HepG2 (cell line): Measurements from ENCODE around the gene DNM1. TPM values are rescaled to one million over a fixed set of nuclear protein-coding genes. Genes with fewer than 3 reads are reported as not detected.

Experiments
- BCL6 ChIP-seq: IDR thresholded peaks from 2 replicates; pipeline ENCODE4 v1.6.1; 2016; ENCODE audit warnings: missing genetic modification reagents, missing compliant biosample characterization
- CEBPZ ChIP-seq: IDR thresholded peaks from 2 replicates; pipeline ENCODE4 v1.6.1; 2012; ENCODE audit warnings: low read length, improper control_type of control experiment
- DRAP1 ChIP-seq: IDR thresholded peaks from 2 replicates; pipeline ENCODE4 v1.6.1; 2016; ENCODE audit warnings: missing genetic modification reagents, missing compliant biosample characterization
- FOXC1 ChIP-seq: sonication (generic); formaldehyde crosslinking; IDR thresholded peaks from 2 replicates; pipeline ENCODE4 v1.8.0; 2022; ENCODE audit warnings: mild to moderate bottlenecking, missing genetic modification reagents, borderline replicate concordance
- JUNB ChIP-seq: sonication (generic); formaldehyde crosslinking; IDR thresholded peaks from 2 replicates; pipeline ENCODE4 v1.8.0; 2022; ENCODE audit warnings: missing genetic modification reagents, mild to moderate bottlenecking, borderline replicate concordance
- KDM1A ChIP-seq: IDR thresholded peaks from 2 replicates; pipeline ENCODE4 v1.6.1; 2016; ENCODE audit warnings: missing compliant biosample characterization
- LCORL ChIP-seq, 2 experiments: fragments of 450-650 bp in 1 of 2; sonication (generic) in 1 of 2; formaldehyde crosslinking in 1 of 2; IDR thresholded peaks; 2 replicates each; pipeline versions ENCODE4 v1.5.0 to v1.6.1; 2017 to 2020; ENCODE audit warnings: antibody characterized with exemption in 1 of 2, missing genetic modification reagents in 1 of 2
- SALL2 ChIP-seq: sonication (generic); formaldehyde crosslinking; IDR thresholded peaks from 2 replicates; pipeline ENCODE4 v1.8.1; 2023; ENCODE audit warnings: mild to moderate bottlenecking, missing genetic modification reagents, inconsistent platforms
- SOX13 ChIP-seq, 3 experiments: fragments of 450-650 bp in 1 of 3; sonication (generic) in 1 of 3; formaldehyde crosslinking in 1 of 3; IDR thresholded peaks in 2 of 3; conservative IDR thresholded peaks in 1 of 3; 2 replicates each; pipeline versions ENCODE4 v1.5.0 to v1.6.1; 2016 to 2020; ENCODE audit warnings: antibody characterized with exemption in 1 of 3, mild to moderate bottlenecking in 1 of 3, missing compliant biosample characterization in 1 of 3, missing genetic modification reagents in 1 of 3, moderate library complexity in 1 of 3
- SP140L ChIP-seq: sonication (generic); formaldehyde crosslinking; IDR thresholded peaks from 2 replicates; pipeline ENCODE4 v1.4.0; 2020; ENCODE audit warnings: missing genetic modification reagents, borderline replicate concordance
- TEAD3 ChIP-seq: optimal IDR thresholded peaks from 2 replicates; pipeline ENCODE3; 2016; ENCODE audit warnings: borderline replicate concordance
- TGIF2 ChIP-seq: IDR thresholded peaks from 2 replicates; pipeline ENCODE4 v1.6.1; 2016; ENCODE audit warnings: control low read depth, missing compliant biosample characterization
- U2AF2 ChIP-seq: fragments of 200-400 bp; formaldehyde crosslinking; IDR thresholded peaks from 2 replicates; pipeline ENCODE4 v1.6.1; 2017; ENCODE audit warnings: low read depth, mild to moderate bottlenecking, low read length
- ZFP41 ChIP-seq: sonication (generic); formaldehyde crosslinking; IDR thresholded peaks from 2 replicates; pipeline ENCODE4 v1.4.0; 2020; ENCODE audit warnings: mild to moderate bottlenecking, missing genetic modification reagents, borderline replicate concordance
- ZKSCAN8 ChIP-seq: IDR thresholded peaks from 2 replicates; pipeline ENCODE4 v1.6.1; 2016; ENCODE audit warnings: borderline replicate concordance, missing genetic modification reagents, missing compliant biosample characterization
- ZMYM4 ChIP-seq: sonication (generic); formaldehyde crosslinking; IDR thresholded peaks from 2 replicates; pipeline ENCODE4 v1.8.1; 2023; ENCODE audit warnings: mild to moderate bottlenecking, missing genetic modification reagents
- ZNF253 ChIP-seq: sonication (generic); formaldehyde crosslinking; IDR thresholded peaks from 2 replicates; pipeline ENCODE4 v1.8.0; 2022; ENCODE audit warnings: mild to moderate bottlenecking, missing genetic modification reagents, borderline replicate concordance
- ZNF513 ChIP-seq: sonication (generic); formaldehyde crosslinking; conservative IDR thresholded peaks from 2 replicates; pipeline ENCODE4 v1.5.0; 2020; ENCODE audit warnings: missing genetic modification reagents
- ZNF678 ChIP-seq: sonication (generic); formaldehyde crosslinking; IDR thresholded peaks from 2 replicates; pipeline ENCODE4 v1.4.0; 2020; ENCODE audit warnings: mild to moderate bottlenecking, missing genetic modification reagents
- ZNF766 ChIP-seq: sonication (generic); formaldehyde crosslinking; IDR thresholded peaks from 2 replicates; pipeline ENCODE4 v1.5.0; 2020; ENCODE audit warnings: missing genetic modification reagents, borderline replicate concordance
- polyA plus RNA-seq, 8 experiments: library from polyadenylated mRNA; depleted of rRNA in 3 of 8; stranded (reverse) in 7 of 8; unstranded in 1 of 8; fragments of >200 nt; fragmentation: Illumina TruSeq in 4 of 8; extraction: Trizol in 4 of 8; gene quantifications; 2 replicates each; pipeline versions ENCODE4 v1.2.1 to v1.2.3, GENCODE V29; 2011 to 2016; ENCODE audit warnings: low read depth in 4 of 8, missing spikeins in 1 of 8, mixed read lengths in 1 of 8; ENCODE audit not compliant: insufficient read depth in 1 of 8
- total RNA-seq, 5 experiments: library from RNA; depleted of rRNA; stranded (reverse); fragments of >200 nt; fragmentation: Illumina TruSeq; extraction: Trizol; gene quantifications; 2 replicates each; pipeline ENCODE4 v1.2.3, GENCODE V29; 2016; ENCODE audit warnings: low read depth in 1 of 5
- TF ChIP-seq, protein P1 (sequence below): sonication (generic); formaldehyde crosslinking; IDR thresholded peaks from 2 replicates; pipeline ENCODE4 v1.8.1; 2023; ENCODE audit warnings: missing genetic modification reagents, inconsistent platforms, borderline replicate concordance

DNM1 gene
- total and polyA plus RNA-seq, 2 of the 13 experiments (the other 11 are each of a cell fraction or from before 2014, with no cell fraction given): 0.13 to 0.58 TPM

DNA sequence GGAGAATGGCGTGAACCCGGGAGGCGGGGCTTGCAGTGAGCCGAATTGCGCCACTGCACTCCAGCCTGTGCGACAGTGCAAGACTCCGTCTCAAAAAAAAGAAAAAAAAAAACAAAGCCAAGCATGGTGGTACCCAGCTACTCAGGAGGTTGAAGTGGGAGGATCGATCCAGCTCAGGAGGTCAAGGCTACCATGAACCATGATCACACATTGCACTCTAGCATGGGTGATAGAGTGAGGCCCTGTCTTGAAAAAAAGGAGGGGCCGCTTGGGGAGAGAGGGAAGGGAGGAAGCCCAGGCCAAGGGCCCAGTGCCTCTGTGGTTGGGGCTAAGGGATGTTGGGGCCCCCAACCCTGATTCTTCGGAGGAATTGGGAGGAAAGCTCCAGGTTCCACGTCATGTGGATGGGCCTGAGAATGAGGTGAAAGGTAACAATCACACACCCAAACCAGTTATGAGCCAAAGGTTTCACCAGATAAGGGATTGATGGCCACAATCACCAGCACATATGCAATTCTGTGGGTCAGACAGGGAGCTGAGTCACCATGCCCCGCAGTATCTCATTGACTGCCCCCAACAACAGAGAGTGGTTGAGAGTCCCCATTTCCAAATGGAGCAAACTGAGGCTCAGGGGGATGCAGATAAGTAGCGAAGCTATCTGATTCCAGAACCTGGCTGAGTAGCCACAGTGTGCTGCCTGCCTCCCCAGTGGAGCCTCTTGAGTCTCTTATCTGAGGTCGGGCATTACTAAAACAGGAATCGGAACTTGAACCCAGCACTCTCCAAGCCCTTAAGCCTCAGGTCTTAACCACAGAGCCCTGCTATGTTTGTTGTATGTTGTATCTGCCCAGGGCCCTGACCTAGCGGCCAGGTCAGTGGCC, 93.4 kb downstream of the DNM1 start (continued):
- TF ChIP-seq, protein P1, sequence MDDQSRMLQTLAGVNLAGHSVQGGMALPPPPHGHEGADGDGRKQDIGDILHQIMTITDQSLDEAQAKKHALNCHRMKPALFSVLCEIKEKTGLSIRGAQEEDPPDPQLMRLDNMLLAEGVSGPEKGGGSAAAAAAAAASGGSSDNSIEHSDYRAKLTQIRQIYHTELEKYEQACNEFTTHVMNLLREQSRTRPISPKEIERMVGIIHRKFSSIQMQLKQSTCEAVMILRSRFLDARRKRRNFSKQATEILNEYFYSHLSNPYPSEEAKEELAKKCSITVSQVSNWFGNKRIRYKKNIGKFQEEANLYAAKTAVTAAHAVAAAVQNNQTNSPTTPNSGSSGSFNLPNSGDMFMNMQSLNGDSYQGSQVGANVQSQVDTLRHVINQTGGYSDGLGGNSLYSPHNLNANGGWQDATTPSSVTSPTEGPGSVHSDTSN (CRISPR knock-in tag): no peak
- no peak for TF ChIP-seq SOX13 (IDR thresholded peaks at IDR 0.05)
- TF ChIP-seq SOX13 (CRISPR knock-in tag; conservative IDR thresholded peaks at IDR 0.05 in 1 of 2, IDR thresholded peaks at IDR 0.05 in 1 of 2): peak in 1 of 2 experiments; percentile 40; a peak in 1 of 4 replicates
- TF ChIP-seq ZKSCAN8 (CRISPR knock-in tag): no peak
- no peak for TF ChIP-seq CEBPZ
- TF ChIP-seq BCL6 (CRISPR knock-in tag): 0 out of 2 replicates have a peak, but pooled peaks have one; percentile 8
- TF ChIP-seq DRAP1: no peak
- TF ChIP-seq JUNB (CRISPR knock-in tag): no peak
- no peak for TF ChIP-seq SP140L (CRISPR knock-in tag)
- TF ChIP-seq SALL2 (CRISPR knock-in tag): no peak
- TF ChIP-seq KDM1A (CRISPR knock-in tag): no peak
- no peak for TF ChIP-seq U2AF2
- no peak for TF ChIP-seq ZNF513 (CRISPR knock-in tag)
- TF ChIP-seq FOXC1 (CRISPR knock-in tag): no peak
- no peak for TF ChIP-seq ZFP41
- TF ChIP-seq ZNF253 (CRISPR knock-in tag): no peak
- 0 out of 2 replicates have a peak, but pooled peaks have one; percentile 22 for TF ChIP-seq TGIF2 (CRISPR knock-in tag)
- TF ChIP-seq LCORL (IDR thresholded peaks at IDR 0.05): no peak
- no peak for TF ChIP-seq LCORL (CRISPR knock-in tag; IDR thresholded peaks at IDR 0.05)
- TF ChIP-seq TEAD3 (CRISPR knock-in tag): peak; percentile 13
- TF ChIP-seq ZNF678: no peak
- TF ChIP-seq ZNF766 (CRISPR knock-in tag): 0 out of 2 replicates have a peak, but pooled peaks have one; percentile 32
- no peak for TF ChIP-seq ZMYM4 (CRISPR knock-in tag)
